CD4-positive, alpha-beta T cell treated with Interleukin-4 for 4 hours (primary cell): ENCODE results near the gene GRIA3.
"Not testable (repeated sequence)": the region's sequence is repeated elsewhere in the genome, so short reads cannot be mapped to it uniquely, and the experiment has no call there.

Experiments used
- DNase-seq: peaks from one replicate; pipeline ENCODE4 v3.0.0-alpha.2; 2020

GRIA3 gene

GRCh38 chrX:123361371-123361770 is 177.3 kb downstream of the GRIA3 start:
- no peak for DNase-seq

DNA sequence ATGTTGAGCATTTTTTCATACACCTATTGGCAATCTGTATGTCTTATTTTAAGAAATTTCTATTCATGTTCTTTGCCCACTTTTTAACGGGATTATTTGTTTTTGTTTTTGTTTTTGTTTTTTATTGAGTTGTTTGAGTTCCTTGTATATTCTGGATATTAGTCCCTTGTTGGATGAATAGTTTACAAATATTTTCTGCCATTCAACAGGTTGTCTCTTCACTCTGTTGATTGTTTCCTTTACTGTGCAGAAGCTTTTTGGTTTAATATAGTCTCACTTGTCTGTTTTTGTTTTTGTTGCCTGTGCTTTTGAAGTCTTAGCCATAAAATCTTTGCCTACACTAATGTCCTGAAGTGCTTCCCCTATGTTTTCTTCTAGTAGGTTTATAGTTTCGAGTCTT is 202.1 kb downstream of the GRIA3 start:
- DNase-seq: not testable (repeated sequence)

GRCh38 chrX:123392921-123393320 is 208.8 kb downstream of the GRIA3 start:
- DNase-seq: no peak

DNA sequence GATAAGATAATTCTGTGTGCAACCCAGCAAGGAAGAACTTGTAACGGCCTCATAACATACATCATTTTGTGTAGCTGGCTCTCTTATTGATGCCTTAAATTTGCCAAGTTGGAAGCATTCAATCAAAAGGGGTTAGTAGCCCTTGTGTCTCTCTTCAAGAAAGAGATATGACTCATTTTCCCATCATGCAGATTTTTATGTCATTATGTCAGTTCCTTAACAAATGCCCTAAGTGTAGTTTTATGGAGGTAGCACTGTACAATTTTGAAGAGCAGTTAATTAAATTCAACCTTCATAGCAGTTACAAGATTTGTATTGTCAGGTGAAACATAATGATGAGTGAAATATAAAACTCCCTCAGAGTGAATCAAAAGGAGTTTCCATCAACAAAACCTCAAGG is 215.6 kb downstream of the GRIA3 start:
- no peak for DNase-seq

GRCh38 chrX:123405231-123405630 is 221.2 kb downstream of the GRIA3 start:
- no peak for DNase-seq

GRCh38 chrX:123408821-123409737 is 225.0 kb downstream of the GRIA3 start:
- DNase-seq: no peak

GRCh38 chrX:123422875-123423274 is 238.8 kb downstream of the GRIA3 start:
- DNase-seq: no peak

DNA sequence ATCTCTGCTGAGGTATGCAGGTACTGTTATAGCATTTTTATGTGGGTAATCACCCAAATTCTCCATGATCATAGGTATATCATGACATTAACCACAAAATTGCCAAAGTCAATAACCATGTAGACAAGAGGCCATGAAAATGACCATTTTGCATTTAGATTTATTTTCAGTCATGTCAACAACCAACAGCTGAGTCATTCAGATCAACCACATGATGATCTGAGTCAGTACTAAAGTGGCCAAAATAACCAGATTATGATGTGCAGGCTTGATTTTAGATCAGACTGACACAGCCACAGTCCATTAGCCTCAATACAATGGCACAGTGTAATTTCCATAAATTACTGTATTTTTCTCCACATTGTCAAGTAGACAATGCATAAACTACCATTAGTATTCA is 240.5 kb downstream of the GRIA3 start:
- DNase-seq: no peak

GRCh38 chrX:123425471-123425870 is 241.4 kb downstream of the GRIA3 start:
- no peak for DNase-seq

DNA sequence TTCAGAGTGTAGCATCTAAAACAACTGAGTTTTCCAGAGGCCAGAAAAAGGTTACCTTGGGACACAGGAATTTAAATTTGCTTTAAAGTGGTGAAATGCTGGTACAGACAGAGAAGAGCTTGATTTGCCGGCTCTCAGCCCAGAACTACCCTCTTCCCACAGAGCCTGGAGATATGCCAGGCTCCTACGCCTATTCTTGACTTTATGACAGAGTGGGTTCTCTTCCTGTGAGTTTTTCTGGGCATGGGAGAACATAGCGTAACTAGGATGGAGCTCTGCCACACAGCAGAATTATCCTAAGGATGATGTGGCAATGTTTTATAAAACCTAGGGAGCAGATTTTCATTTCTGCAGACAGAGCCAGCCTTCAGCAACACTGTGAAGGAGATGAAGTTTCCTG is 241.8 kb downstream of the GRIA3 start:
- DNase-seq: no peak

GRCh38 chrX:123432361-123433150 is 248.5 kb downstream of the GRIA3 start:
- DNase-seq: no peak

- DNase-seq: no peak
Measured at GRCh38 chrX:123436512-123437136, 252.5 kb downstream of the GRIA3 start.

- not testable (repeated sequence) for DNase-seq
Measured at GRCh38 chrX:123439926-123440325, 255.8 kb downstream of the GRIA3 start.

DNA sequence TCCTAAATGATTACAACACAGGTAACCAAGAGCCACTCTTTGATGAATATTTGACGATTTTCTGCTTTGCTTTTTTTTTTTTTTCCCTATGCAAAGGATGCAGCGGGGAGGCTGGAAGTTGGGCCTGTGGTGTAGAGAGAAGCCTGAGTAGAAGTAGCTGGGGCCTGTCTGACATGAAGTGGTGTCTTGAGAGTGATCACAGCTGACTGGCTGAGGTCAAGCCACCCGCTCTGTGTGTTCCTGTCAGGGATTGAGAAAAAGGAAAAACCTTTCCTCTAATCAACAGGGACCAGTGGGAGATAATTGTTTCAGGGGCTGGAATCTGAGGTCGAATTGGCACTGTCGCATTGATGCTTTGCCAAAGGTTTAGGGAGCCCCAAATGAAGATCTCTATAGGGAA is 258.7 kb downstream of the GRIA3 start:
- DNase-seq: no peak

- no peak for DNase-seq
Measured at GRCh38 chrX:123447506-123447905, 263.4 kb downstream of the GRIA3 start.

- DNase-seq: no peak
Measured at GRCh38 chrX:123449335-123449734, 265.3 kb downstream of the GRIA3 start.

DNA sequence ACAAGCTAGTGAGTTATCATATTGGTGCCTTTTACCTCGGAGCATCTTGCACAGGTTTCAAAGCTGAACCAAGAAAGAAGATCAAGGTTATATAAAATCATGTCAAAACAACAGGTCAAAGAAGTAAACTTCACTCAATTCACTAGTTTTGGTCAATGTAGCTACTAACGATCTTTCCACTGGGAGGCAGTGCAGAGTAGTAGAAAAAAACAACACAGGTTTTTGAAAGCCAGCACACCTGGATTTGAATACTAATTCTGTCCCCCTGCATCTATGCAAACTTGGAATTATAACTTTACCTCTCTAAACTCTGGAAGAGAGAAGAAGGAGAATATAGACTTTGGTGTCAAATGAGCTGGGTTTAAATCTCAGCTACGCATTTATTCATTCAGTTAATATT is 266.1 kb downstream of the GRIA3 start:
- no peak for DNase-seq

DNA sequence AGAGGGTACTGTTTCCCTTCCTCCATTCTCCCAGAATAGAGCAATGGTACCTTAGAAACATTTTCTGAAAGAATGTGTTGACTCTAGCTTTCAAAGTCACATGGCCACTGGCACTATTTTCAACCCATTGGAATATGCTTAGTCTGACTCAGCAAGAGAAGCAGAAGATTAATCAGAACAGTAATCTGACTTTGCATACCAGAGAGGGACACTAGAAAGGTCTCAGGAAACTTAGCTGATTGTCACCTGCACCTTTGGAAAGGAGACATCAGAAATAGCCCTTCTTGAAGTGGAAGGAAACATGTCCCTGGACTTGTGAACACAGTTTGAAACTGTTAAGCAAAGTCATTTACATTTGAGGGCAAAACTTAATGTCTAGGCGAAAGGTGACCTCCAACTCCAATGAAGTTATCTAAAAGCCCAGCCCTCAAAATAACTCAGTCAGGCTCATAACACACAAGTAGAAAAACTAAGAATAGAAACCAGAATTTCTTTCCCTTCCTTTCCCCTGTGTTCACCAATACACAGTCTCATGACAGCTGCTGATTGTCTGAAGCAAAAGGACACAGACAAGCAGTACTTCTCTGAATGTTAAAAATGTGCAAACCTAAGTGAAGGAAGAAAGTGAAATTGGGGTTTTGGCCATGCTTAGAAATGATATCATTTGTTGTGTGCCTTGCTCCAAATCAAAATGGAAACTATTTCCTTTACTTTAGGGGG is 270.8 kb downstream of the GRIA3 start:
- DNase-seq: no peak

DNA sequence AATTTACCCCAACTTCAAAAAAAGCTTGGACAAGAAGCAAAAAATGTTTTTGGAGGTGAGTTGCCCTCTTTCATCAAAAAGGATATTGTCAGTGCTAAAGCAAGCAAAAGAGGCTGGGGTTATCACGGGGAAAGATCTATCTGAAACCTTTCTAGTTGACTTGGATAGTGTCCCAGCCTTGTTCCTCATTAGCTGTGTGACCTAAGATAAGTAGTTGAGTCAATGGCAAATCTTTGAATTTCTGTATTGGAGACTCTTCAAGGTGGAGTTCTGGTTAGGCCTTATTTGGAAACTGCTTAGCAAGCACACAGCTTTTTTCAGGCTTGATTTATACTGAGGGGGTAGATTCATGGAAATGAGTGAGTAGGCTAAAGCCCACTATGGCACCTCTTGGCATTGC is 271.6 kb downstream of the GRIA3 start:
- no peak for DNase-seq

GRCh38 chrX:123464709-123465108 is 280.6 kb downstream of the GRIA3 start:
- DNase-seq: no peak

- DNase-seq: no peak
Measured at GRCh38 chrX:123468481-123468880, 284.4 kb downstream of the GRIA3 start.

DNA sequence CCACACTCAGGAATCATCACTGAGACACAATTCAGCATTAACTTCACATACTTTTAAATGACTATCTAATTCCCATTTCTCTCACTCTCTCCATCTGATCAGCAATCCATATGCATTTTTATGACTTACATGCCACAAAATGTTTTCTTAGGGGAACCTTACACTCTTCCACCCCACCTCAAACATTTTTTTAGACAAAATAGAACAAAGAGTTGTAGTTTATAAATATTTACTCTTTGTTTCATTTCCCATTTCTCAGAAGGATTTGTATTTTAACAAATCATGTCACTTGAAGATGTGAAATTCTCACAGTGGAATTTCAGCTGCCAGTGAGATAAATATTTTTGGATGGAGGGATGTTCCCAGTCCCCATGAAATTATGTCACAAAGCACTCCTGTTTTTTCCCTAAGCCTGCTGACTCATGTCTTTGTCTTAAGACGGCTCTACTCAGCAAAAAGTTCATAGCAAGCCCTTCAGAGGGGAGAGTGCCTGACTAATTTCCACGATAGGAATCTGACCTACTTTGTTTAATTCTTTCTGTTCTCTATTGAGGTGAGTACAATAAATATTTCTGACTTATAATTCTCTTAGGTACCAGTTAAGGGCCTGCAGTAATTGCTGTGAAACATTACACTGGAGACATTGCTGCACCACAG is 291.1 kb downstream of the GRIA3 start:
- DNase-seq: no peak
